Neural cell (in vitro differentiated cells): Measurements from ENCODE around the gene HLF. TPM values are rescaled to one million over a fixed set of nuclear protein-coding genes. Genes with fewer than 3 reads are reported as not detected.

Experiments
- H2AFZ ChIP-seq: fragments of 200-600, 300-800 bp; sonication (generic), shearing (Covaris generic); 2 replicates; pipeline ENCODE4 v1.6.0; 2014; ENCODE audit warnings: low read depth, mild to moderate bottlenecking, antibody characterized with exemption, low read length, moderate library complexity
- H3F3A ChIP-seq: fragments of 200-600 bp; shearing (Covaris generic); 2 replicates; pipeline ENCODE4 v1.6.1; 2016; ENCODE audit warnings: mild to moderate bottlenecking, moderate library complexity, mixed read lengths, antibody characterized with exemption, low read length; ENCODE audit not compliant: insufficient read depth, poor library complexity, severe bottlenecking
- H3K27ac ChIP-seq: fragments of 200-600, 300-800 bp; sonication (generic), shearing (Covaris generic); 2 replicates; pipeline ENCODE4 v1.5.1; 2014; ENCODE audit warnings: mild to moderate bottlenecking, low read length, moderate library complexity
- H3K27me3 ChIP-seq: fragments of 300-800, 200-600 bp; sonication (generic), shearing (Covaris generic); 2 replicates; pipeline ENCODE4 v1.6.0; 2014; ENCODE audit warnings: mild to moderate bottlenecking, low read depth, low read length, moderate library complexity; ENCODE audit not compliant: insufficient read depth
- H3K36me3 ChIP-seq: fragments of 300-800, 200-600 bp; sonication (generic), shearing (Covaris generic); 2 replicates; pipeline ENCODE4 v1.5.1; 2014; ENCODE audit warnings: mild to moderate bottlenecking, antibody characterized with exemption, low read length, moderate library complexity; ENCODE audit not compliant: insufficient read depth
- H3K4me2 ChIP-seq: fragments of 300-800, 200-600 bp; sonication (generic), shearing (Covaris generic); 2 replicates; pipeline ENCODE4 v1.6.0; 2014; ENCODE audit warnings: mild to moderate bottlenecking, low read length
- H3K4me3 ChIP-seq: fragments of 300-800, 200-600 bp; sonication (generic), shearing (Covaris generic); 2 replicates; pipeline ENCODE4 v1.5.1; 2014; ENCODE audit warnings: mild to moderate bottlenecking, low read length, moderate library complexity
- H3K79me2 ChIP-seq: fragments of 200-600 bp; shearing (Covaris generic); replicated peaks from 2 replicates; pipeline ENCODE4 v1.6.0; 2014; ENCODE audit warnings: mild to moderate bottlenecking, low read length, moderate library complexity; ENCODE audit not compliant: insufficient read depth
- H3K9ac ChIP-seq: fragments of 300-800, 200-600 bp; sonication (generic), shearing (Covaris generic); 2 replicates; pipeline ENCODE4 v1.6.1; 2016; ENCODE audit warnings: mild to moderate bottlenecking, low read length, mixed read lengths
- H3K9me2 ChIP-seq: fragments of 200-600 bp; shearing (Covaris generic); 2 replicates; pipeline ENCODE4 v1.6.1; 2016; ENCODE audit warnings: mild to moderate bottlenecking, low read length, mixed read lengths; ENCODE audit not compliant: insufficient read depth
- H3K9me3 ChIP-seq: fragments of 200-600, 300-800 bp; sonication (generic), shearing (Covaris generic); 2 replicates; pipeline ENCODE4 v1.6.1; 2016; ENCODE audit warnings: mild to moderate bottlenecking, mixed run types, low read length, moderate library complexity, mixed read lengths
- H4K20me1 ChIP-seq: fragments of 200-600 bp; shearing (Covaris generic); 2 replicates; pipeline ENCODE4 v1.6.1; 2016; ENCODE audit warnings: mild to moderate bottlenecking, mixed run types; ENCODE audit not compliant: insufficient read depth
- CTCF ChIP-seq: fragments of 450-650 bp; IDR thresholded peaks from 2 replicates; pipeline ENCODE4 v1.5.1; 2014; ENCODE audit warnings: antibody characterized with exemption, mild to moderate bottlenecking, moderate library complexity; ENCODE audit not compliant: poor library complexity, severe bottlenecking
- EP300 ChIP-seq: fragments of 450-650 bp; conservative IDR thresholded peaks from 2 replicates; pipeline ENCODE4 v1.6.1; 2014; ENCODE audit warnings: antibody characterized with exemption, mild to moderate bottlenecking, moderate library complexity; ENCODE audit not compliant: poor library complexity, severe bottlenecking
- EZH2 ChIP-seq: fragments of 200-600, 300-800 bp; shearing (Covaris generic), sonication (generic); IDR thresholded peaks from 2 replicates; pipeline ENCODE4 v1.6.1; 2014; ENCODE audit warnings: antibody characterized with exemption, low read length, borderline replicate concordance, mild to moderate bottlenecking; ENCODE audit not compliant: insufficient read depth, poor library complexity, severe bottlenecking
- MXI1 ChIP-seq: fragments of 450-650 bp; conservative IDR thresholded peaks from 2 replicates; pipeline ENCODE4 v1.6.1; 2014; ENCODE audit warnings: antibody characterized with exemption, mild to moderate bottlenecking; ENCODE audit not compliant: poor library complexity, severe bottlenecking
- POLR2AphosphoS5 ChIP-seq: IDR thresholded peaks from 2 replicates; pipeline ENCODE4 v1.6.1; 2012
- RAD21 ChIP-seq: fragments of 450-650 bp; conservative IDR thresholded peaks from 2 replicates; pipeline ENCODE4 v1.6.1; 2014; ENCODE audit warnings: antibody characterized with exemption, mild to moderate bottlenecking, moderate library complexity
- SMC3 ChIP-seq: fragments of 450-650 bp; conservative IDR thresholded peaks from 2 replicates; pipeline ENCODE4 v1.6.1; 2014; ENCODE audit warnings: antibody characterized with exemption, mild to moderate bottlenecking, moderate library complexity; ENCODE audit not compliant: poor library complexity
- TAF1 ChIP-seq: IDR thresholded peaks from 2 replicates; pipeline ENCODE4 v1.6.1; 2012; ENCODE audit warnings: low read depth
- polyA plus RNA-seq: library from polyadenylated mRNA; depleted of rRNA; stranded (reverse); fragments of >200 nt; gene quantifications from 2 replicates; pipeline ENCODE4 v1.2.3, GENCODE V29; 2014
- TF ChIP-seq, protein P1 (sequence below): IDR thresholded peaks from 2 replicates; pipeline ENCODE4 v1.6.1; 2012; ENCODE audit warnings: borderline replicate concordance

Gene HLF
- polyA plus RNA-seq, 1 donor from 2014 or later = 0.71 TPM

GRCh38 chr17:55301521-55302406 lies 37.0 kb downstream of the HLF start:
- no peaks in the 10 kb centered on the region for H3F3A ChIP-seq
- H4K20me1 ChIP-seq = no peaks in the 10 kb centered on the region
- no peak overlapping the region for H3K4me2 ChIP-seq
- H3K36me3 ChIP-seq = no peaks in the 10 kb centered on the region
- no peaks in the 10 kb centered on the region for H3K79me2 ChIP-seq
- no peak overlapping the region for H3K4me3 ChIP-seq
- no peaks in the 10 kb centered on the region for H3K27me3 ChIP-seq
- H3K9me2 ChIP-seq = no peaks in the 10 kb centered on the region
- H3K9ac ChIP-seq = no peak overlapping the region
- H3K9me3 ChIP-seq = no peaks in the 10 kb centered on the region
- no peak overlapping the region for H3K27ac ChIP-seq
- H2AFZ ChIP-seq = no peak overlapping the region
- no peak for TF ChIP-seq MXI1
- no peak for TF ChIP-seq CTCF
- TF ChIP-seq TAF1 = no peak
- TF ChIP-seq EZH2 = no peak
- TF ChIP-seq POLR2AphosphoS5 = no peak
- TF ChIP-seq EP300 = no peak
- TF ChIP-seq, protein P1, sequence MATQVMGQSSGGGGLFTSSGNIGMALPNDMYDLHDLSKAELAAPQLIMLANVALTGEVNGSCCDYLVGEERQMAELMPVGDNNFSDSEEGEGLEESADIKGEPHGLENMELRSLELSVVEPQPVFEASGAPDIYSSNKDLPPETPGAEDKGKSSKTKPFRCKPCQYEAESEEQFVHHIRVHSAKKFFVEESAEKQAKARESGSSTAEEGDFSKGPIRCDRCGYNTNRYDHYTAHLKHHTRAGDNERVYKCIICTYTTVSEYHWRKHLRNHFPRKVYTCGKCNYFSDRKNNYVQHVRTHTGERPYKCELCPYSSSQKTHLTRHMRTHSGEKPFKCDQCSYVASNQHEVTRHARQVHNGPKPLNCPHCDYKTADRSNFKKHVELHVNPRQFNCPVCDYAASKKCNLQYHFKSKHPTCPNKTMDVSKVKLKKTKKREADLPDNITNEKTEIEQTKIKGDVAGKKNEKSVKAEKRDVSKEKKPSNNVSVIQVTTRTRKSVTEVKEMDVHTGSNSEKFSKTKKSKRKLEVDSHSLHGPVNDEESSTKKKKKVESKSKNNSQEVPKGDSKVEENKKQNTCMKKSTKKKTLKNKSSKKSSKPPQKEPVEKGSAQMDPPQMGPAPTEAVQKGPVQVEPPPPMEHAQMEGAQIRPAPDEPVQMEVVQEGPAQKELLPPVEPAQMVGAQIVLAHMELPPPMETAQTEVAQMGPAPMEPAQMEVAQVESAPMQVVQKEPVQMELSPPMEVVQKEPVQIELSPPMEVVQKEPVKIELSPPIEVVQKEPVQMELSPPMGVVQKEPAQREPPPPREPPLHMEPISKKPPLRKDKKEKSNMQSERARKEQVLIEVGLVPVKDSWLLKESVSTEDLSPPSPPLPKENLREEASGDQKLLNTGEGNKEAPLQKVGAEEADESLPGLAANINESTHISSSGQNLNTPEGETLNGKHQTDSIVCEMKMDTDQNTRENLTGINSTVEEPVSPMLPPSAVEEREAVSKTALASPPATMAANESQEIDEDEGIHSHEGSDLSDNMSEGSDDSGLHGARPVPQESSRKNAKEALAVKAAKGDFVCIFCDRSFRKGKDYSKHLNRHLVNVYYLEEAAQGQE = no peak
- no peak for TF ChIP-seq SMC3
- TF ChIP-seq RAD21 = no peak

DNA sequence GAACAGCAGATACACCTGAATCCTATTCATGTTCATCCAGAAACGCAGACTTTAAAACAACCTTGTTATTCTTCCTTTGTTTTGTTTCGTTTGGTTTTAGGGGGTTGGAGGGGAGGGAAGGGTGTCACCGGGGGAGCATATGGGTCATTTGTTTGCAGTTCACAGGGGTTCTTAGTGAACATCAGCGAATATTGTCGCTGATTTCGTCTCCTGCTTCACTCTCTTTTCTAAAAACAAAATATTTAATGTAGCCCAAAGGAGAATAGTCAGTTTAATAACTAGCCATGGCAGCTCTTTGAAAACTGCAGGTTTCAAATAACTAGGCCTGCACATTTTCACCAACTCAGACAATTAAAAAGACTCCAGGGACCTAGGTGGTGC lies 37.6 kb downstream of the HLF start:
- Histone ChIP-seq H3K9me2 (no peaks in the 10 kb centered on the region), H3K27ac (no peak overlapping the region), H3K27me3 (no peaks in the 10 kb centered on the region), H3K9ac (no peak overlapping the region), H3K4me3 (no peak overlapping the region), H3K79me2 (no peaks in the 10 kb centered on the region), H2AFZ (no peak overlapping the region), H3K9me3 (no peaks in the 10 kb centered on the region), H3K4me2 (no peak overlapping the region), H4K20me1 (no peaks in the 10 kb centered on the region), H3K36me3 (no peaks in the 10 kb centered on the region), H3F3A (no peaks in the 10 kb centered on the region)
- TF ChIP-seq EP300 (no peak), RAD21 (no peak), POLR2AphosphoS5 (no peak)
